T-helper 2 cell (primary cell): Measurements from ENCODE around the gene KCNAB2.
A peak's percentile ranks its signal among the peaks of the same experiment; 100 is the strongest.

Experiments
- DNase-seq, 5 experiments: peaks; one replicate each; pipeline versions ENCODE4 v3.0.0 to v3.0.0-alpha.2; 2012 to 2022

The KCNAB2 gene

DNA sequence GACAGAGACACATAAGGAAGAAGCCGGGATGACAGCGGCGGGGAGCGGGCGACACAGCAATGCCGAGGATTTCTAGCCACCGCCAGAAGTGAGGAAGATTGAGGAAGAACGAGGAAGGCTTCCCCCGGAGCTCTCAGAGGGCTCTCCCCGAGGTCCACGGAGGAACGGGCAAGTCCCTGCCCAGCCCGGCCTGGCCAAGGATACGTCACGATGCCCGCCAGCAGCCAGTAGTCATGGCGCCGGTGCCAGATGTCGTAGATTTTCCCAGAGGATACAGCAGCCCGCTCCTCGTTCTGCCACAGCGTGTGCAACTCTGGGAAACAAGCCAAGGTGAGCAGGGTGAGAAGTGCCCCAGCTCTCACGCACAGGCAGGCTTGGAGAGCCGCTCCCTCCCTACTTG lies 65.9 kb downstream of the KCNAB2 start:
- DNase-seq: no peak

DNA sequence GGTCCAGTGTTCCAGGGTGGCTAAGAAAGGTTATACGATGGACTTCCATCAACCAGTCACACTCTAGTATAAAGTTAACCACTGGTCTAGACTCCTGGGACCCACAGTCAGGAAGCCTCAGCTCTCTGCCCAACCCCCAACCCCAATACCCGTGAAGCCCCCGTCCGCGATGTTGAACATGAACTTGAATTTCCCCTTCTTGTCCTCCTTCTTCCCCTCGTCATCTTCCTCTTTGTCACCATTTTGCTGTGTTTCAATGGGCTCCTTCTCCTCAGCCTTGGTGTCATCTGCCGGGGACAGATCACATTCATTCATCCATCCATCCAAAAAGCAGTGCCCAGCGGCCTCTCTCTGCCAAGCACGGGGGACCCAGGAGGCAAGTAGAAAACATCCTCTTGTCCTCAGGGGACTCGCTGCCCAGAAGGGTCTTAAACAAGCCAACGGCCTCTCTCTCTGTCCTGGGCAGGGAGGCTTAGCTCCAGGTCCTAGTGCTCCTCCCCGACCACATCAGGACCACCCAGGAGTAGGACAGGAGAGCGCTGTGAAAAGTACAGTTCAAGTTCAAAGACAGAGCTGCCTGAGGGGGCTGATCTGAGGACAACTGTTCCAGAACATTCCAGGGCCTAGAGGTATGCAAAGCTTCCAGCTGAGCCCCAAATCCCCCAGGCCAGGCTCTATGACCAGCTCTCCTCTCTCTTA lies 66.5 kb downstream of the KCNAB2 start:
- no peak for DNase-seq

DNA sequence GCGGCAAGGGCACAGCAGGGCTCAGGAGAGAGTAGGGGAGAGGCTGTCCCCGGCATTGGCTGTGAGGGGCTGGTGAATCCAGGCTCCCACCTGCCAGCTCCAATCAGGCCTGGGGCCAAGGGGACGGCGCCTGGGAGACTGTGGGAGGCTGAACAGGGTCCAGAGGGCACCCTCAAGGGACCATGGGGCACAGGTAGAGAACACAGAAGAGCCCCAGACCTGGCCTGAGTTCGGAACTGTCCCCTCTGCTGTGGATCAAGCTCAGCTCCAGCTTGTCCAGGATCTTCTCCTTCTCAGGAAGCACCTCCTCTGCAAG lies 67.0 kb downstream of the KCNAB2 start:
- no peak for DNase-seq

DNA sequence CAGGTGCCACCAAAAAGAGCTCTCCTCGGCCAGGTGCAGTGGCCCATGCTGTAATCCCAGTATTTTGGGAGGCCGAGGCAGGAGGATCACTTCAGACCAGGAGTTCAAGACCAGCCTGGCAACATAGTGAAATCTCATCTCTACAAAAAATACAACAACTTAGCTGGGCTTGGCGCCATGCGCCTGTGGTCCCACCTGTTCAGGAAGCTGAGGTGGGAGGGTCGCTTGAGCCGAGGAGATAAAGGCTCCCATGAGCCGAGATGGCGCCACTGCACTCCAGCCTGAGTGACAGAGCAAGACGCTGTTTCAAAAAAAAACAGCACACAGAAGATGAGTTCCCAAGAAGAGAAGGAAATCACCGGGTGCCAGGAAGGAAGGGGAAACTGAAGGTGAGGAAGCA lies 67.4 kb downstream of the KCNAB2 start:
- no peak for DNase-seq

DNA sequence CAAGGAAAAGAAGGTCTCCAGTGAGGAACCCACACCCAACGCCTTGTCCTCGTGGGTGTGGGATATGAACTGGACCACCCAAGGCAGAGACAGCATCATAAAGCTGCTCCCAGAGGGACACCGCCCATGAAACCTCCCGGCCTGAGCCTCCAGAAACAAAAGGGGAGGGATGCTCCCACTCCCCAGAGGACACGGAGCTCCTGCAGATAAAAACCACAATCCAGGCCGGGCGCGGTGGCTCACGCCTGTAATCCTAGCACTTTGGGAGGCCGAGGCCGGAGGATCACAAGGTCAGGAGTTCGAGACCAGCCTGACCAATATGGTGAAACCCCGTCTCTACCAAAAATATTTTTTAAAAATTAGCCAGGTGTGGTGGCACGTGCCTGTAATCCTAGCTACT lies 68.1 kb downstream of the KCNAB2 start:
- DNase-seq: no peak

DNA sequence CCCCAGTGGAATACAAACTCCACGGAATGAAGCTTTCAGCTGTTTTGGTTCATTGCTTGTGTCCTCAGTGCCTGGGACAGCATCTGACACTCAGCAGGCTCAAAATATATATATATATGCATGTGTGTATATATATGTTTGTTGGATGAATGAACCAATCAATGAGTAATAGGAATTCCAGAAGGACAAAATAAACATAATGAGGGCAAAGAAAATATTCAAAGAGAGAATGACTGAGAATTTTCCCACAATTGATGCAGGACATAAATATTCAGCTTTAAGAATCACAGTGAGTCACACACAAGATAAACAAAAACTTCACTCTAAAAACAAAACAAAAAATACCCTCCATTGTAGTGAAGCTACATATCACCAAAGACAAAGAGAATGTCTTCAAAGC lies 70.4 kb downstream of the KCNAB2 start:
- DNase-seq: no peak

DNA sequence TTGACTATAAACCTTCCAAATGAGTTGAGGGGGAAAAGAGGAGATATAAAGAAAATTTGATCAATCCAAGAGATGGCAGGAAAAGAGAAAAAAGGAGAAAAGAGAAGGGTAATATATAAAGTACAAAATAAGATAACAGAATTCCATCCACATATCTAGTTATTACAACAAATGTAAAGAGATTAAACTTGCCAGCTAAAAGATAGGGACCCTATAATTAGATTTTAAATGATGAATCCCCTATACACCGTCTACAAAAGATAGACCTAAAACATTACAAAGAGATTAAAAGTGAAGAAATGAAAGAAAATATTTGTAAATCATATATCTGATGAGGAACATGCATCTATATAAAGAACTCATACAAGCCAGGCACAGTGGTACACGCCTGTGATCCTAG lies 71.4 kb downstream of the KCNAB2 start:
- DNase-seq: no peak

DNA sequence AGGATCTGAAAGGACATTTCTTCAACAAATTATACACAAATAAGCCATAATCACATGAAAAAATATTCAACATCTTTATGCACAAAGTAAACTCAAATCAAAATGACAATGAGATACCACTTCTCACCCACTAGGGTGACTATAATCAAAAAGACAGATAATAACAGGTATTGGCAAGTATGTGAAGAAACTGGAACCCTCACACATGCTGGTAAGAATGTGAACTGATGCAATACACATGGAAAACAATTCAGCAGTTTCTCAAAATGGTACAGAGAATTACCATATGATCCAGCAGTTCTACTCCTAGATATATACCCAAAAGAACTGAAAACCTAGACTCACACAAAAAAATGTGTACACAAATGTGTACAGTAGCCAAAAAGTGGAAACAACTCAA lies 71.9 kb downstream of the KCNAB2 start:
- DNase-seq: no peak

DNA sequence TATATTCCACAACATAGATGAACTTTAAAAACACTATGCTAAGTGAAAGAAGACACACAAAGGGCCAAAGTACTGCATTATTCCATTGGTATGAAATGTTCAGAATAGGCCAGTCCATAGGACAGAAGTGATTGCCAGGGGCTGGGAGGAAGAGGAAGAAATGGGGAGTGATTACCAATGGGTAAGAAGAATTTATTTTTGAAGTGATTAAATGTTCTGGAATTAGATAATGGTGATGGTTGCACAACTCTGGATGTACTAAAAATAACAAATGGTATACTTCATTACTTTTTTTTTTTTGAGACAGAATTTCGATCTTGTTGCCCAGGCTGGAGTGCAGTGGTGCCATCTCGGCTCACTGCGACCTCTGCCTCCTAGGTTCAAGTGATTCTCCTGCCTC lies 72.7 kb downstream of the KCNAB2 start:
- no peak for DNase-seq

DNA sequence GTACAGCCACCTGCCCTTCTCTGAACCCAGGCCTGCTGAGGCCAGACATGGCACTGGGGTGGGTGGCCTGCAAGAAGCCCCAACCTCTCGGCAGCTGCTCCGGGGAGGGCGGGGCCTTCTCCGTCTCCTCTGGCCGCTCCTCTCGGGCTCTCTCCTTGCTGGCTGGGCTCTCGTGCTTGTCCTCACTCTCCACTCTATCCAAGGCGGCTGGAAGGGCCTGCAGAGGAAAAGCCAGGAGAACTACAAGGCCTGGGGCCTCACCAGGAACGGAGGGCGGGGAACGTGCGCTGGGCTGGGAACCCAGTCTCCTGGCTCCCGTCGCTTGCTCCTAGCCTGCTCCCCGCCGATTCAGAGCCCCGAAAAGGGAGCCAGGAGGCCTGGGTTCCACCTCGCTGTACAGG lies 75.3 kb downstream of the KCNAB2 start:
- no peak for DNase-seq

DNA sequence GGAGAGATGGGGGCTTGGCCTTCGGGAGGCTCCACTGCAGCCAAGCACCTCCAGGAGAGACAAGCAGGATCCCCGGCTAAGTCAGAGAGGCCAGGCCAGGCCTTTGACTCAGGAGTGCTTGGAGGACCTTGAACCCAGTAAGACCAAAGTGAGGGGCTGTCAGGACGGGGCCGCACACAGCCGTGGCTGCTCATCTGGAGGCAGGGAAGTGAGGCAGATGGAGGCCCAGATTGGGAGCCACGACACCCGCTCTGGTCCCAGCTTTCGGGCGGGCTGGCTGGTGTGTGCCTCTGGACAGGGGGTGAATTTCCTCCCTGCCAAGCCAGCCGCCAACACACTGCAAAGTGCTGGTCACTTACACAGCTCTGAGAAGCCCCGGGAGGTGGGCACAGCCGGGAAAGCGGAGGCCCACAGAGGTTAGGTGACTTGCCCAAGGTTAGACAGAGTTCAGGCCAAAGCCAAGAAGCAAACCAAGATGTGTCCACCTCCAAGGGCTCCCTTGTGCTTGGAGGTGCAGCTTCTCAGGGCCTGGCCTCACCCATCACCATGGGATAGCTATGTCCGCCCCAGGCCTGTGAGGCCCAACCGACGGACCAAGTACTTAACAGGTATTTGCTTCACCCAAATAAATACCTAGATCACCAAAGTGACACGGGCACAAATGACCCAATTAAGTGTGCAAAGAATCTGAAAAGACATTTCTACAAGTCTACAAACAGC lies 76.1 kb downstream of the KCNAB2 start:
- no peak for DNase-seq

DNA sequence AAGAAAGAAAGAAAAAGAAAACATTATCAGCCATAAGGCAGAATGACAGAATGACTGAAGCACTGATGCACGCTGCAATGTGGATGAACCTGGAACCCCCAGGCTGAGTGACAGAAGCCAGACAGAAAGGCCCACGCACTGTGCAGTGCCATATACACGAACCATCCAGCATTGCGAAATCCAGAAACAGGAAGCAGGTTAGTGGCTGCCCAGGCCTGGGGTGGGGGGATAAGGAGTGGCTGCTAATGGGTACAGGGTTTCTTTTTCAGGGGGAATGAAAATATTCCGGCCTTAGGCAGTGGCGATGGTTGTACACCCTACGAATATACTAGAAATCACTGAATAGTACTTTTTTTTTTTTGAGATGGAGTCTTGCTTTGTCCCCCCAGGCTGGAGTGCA lies 77.4 kb downstream of the KCNAB2 start:
- DNase-seq: no peak

DNA sequence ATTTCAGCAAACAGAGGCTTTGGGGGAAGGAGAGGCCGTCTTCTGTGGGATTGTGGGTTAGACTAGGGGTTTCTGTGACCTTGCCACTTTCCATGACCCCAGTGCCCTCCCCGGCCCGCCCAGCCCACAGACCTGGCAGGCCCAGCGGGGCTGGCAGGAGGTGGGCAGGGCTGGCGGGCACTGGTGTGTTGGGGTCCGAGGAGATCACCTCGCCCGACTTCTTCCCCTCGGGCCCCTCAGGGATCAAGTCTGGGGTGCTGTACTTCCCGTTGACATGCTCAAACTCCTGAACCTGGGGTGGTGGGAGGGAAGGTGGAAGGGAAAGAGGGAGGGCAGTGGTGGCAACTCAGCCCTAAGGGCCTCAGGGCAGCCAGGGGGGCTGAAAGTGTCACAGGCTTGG lies 78.1 kb downstream of the KCNAB2 start:
- no peak for DNase-seq

DNA sequence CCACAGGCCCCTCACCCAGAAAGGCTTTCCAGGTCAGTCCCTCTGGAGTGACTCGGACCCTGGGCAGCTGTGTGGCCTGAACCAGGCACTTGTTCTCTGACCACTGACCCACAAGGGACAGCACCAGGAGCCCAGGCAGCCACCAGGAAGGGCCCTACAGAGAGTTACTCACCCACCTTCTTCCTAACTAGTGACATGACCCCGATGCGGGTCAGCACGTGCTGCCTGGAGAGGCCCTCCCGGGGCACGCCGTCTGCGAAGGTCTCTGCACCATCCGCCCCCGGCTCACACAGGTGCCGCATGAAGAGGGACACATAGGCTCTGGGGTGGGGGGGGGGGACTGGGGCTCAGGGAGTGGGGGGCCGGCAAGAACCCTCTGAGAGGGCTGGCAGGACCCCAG lies 78.7 kb downstream of the KCNAB2 start:
- no peak for DNase-seq

DNA sequence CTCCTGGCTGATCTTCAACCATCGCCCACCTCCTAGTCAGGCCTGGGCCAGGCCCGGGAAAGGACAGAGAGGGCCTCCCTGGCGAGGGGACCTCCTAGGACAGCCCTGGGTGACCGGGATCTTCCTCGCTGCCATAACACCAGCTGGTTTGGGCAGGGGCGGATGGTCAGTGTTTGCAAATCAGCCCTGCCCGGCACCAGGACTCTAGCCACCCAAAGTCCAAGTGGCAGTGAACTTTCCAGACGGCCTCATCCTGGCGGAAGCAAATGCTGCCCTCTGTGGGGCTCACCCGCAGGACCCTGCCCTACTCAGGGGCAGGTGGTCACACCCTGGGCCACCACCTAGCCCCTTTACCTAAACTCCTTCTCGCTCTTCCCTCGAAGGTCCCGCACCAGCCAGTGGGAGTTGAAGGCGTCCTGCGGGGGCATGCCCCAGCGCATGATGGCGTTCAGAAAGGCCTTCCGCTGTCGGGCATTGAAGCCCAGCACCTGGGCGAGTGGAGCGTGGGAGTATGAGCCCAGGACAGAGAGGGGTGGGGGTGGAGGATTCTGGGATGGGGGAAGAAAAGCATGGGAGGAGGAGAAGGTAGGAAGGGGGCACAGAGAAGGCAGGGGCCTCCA lies 79.2 kb downstream of the KCNAB2 start:
- no peak for DNase-seq

DNA sequence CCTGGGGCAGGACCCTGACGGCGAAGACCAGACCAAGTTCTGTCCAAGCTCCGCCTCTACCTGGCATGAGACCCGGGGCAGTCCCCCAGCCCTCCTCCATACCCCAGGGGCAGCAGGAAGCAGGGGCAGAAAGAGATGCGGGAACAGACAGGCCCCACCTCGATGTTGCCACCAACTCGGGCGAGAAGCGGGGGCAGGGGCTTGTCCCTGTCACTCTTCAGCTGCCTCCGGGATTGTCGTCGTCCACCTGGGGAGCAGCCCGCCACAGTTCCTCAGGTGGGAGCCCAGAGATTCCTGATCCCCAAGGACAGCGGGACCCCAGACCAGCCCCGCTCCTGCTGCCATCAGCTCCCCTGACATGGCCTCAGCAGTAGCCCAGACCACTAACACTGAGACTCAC lies 79.7 kb downstream of the KCNAB2 start:
- no peak for DNase-seq

DNA sequence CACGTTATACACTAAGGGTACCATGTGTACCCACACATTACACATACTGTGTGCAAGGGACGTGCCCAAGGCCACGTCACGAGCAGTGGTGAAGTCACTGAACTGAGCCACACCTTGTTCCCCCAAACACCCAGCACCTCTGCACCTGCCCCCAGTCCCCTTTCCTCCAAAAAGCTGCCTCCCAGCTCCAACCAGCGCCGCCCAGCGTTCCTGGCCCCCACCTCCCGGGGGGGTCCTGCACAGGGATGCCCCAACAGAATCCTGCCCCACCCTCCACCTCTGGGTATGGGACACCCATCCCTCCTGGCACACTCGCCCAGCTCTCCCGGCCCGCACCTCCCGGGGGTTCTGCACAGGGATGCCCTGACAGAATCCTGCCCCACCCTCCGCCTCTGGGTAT lies 80.3 kb downstream of the KCNAB2 start:
- no peak for DNase-seq

DNA sequence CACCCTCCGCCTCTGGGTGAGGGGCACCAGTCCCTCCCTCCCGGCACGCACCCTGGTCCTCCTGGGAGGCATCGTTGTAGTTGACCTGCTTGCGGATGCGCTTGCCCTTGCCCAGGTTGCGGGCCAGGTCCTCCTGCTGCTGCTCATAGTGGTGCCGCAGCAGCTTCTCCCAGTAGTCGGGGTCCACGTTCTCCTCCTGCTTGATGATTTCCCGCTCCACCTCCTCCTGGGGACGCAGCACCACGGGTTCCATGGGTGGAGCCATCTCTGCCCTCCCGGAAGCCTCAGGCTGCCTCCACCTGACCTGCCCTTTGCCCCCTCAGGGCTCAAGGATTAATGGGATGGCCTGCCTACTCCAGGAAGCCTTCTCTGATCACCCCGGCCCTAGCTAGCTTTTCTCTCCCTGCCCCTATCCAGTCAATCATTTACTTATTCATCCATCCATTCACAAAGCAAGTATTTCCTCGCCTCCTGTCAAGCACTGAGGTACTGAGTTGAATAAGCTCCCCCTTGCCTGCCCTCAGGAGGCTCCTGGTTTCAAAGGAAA lies 80.9 kb downstream of the KCNAB2 start:
- no peak for DNase-seq

DNA sequence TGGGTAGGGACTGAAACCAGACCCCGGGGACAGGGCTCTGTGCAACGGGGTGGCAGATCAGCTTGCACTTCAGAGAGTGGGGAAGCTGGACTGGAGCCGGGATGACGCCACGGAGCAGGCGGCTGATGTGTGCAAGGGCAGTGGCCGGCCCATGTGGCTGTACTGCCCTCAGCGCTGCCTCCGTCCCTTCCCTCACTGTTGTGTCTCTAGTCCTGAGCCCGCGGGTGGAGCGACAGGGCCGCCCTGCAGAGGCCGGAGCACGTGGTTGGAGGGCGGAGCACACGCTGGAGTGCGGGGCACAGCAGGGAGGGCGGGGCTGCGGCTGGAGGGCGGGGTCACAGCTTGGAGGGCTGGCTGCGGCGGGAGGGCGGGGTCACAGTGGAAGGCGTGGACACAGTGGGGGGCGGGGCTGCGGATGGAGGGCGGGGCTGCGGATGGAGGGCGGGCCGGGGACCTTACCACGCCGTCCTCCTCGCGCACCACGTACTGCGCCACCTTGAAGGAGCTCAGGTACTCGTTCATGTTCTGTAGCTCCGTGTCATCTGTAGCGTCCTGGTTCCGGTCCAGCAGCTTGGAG lies 82.0 kb downstream of the KCNAB2 start:
- peak; percentile 47 to 76 (median 55) for DNase-seq

DNA sequence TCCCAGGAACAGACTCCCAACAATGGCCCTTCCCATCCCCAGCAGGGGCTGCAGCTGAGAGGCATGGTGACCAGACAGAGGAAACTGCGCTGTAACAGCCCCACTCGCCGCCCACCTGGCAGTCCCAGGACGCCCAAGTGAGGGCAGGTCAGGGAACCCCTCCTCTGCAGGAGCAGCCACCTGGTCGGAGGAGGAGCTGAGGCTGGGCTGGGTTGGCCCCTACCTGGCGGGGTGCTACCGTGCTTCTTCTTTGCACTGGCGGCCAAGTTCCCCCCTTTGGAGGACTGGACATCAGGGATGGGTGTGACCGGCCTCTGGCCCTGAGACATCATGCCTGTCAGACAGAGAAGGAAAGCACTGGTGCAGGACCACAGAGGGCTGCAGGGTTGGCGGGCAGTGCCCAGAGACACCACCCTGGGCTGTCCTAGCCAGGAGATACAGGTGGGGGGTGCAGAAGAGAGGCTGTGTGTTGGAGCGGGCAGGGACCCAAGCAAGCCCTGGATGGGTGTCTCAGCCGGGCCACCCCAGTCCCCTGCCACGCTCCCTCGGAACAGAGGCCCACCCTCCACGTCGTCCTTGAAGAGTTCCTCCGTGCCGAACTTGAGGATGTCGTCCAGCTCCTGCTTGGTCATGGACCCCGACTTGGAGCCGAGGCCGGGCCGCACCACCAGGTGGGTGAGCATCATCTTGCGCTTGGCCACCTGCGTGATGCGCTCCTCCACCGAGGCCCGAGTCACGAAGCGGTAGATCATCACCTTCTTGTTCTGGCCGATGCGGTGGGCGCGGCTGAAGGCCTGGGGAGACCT lies 82.8 kb downstream of the KCNAB2 start:
- no peak for DNase-seq

DNA sequence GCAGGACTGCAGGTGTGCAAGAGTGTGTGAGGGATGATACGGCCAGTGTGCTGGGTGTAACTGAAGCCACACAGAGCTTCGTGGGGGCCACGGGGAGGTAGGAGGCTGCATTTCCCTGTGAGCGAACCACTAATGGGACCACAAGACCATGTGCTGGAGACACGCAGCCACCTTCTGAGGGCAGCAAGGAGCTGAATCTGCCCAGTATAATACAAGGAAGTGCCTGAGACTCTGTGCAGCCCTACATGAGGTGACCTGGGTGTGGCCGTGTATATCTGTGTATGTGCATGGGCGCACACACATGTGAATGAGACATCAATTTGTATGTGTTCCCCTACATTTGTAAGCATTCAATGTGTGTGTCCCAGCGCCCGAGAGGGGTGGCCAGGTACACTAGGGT lies 83.6 kb downstream of the KCNAB2 start:
- no peak for DNase-seq

DNA sequence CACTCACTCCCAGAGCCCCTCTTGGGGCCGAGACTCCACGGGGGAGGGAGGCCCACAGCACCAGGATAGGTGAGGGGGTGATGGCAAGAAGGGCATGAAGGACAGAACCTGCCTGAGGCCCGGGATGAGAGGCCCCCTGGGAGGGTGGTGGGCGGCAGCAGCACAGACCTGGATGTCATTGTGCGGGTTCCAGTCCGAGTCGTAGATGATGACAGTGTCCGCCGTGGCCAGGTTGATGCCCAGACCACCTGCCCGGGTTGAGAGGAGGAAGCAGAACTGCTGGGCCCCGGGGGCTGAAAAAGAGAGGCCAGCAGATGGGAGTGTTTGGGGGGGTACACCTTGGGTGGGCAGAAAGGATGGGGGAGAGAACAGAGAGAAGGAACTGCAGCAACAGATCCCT lies 84.3 kb downstream of the KCNAB2 start:
- no peak for DNase-seq

DNA sequence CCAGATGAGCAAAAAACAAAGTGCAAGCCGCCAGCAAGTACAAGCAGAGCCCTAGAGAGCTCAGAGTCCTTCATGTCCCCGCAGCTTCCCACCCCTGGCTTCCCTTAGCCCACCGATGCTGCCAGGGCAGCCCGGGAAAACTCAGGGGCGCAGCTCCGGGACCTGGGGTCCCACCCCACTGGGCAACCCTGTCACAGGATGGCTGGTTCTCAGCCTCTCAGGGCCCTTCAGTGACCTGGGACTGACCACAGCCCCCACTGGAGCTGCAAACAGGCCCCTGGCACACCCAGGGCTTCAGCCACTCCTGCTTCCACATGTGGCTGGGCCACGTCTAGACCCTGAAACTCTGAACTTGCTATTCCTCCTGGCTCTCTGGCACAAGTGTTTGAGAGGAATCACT lies 84.9 kb downstream of the KCNAB2 start:
- no peak for DNase-seq
